Suprapubic skin (tissue), 4 donors: ENCODE data around the gene ROBO2. TPM values are rescaled to one million over a fixed set of nuclear protein-coding genes. Genes with fewer than 3 reads are reported as not detected.

ENCODE experiments used
- DNase-seq, 2 donors: peaks; one replicate each; pipeline ENCODE4 v3.0.0-alpha.2; 2019; ENCODE audit warnings: low spot score in 2 of 2
- H3K27ac ChIP-seq: fragments of 200-600 bp; sonication (generic); one replicate; pipeline ENCODE4 v1.5.1; 2019
- H3K27me3 ChIP-seq: fragments of 200-600 bp; sonication (generic); one replicate; pipeline ENCODE4 v1.5.1; 2019
- H3K36me3 ChIP-seq: fragments of 200-600 bp; sonication (generic); one replicate; pipeline ENCODE4 v1.5.1; 2019
- H3K4me1 ChIP-seq: fragments of 200-600 bp; sonication (generic); one replicate; pipeline ENCODE4 v1.5.1; 2019
- H3K4me3 ChIP-seq: fragments of 200-600 bp; sonication (generic); one replicate; pipeline ENCODE4 v1.5.1; 2019; ENCODE audit warnings: mild to moderate bottlenecking
- H3K9me3 ChIP-seq: fragments of 200-600 bp; sonication (generic); one replicate; pipeline ENCODE4 v1.5.1; 2019
- CTCF ChIP-seq, 2 donors: fragments of 200-600 bp in 1 of 2; fragments of 450-650 bp in 1 of 2; sonication (generic) in 1 of 2; IDR thresholded peaks; one replicate each; pipeline ENCODE4 v1.5.1; 2016 to 2019; ENCODE audit warnings: antibody characterized with exemption in 2 of 2, mild to moderate bottlenecking in 1 of 2, moderate library complexity in 1 of 2
- EP300 ChIP-seq: sonication (generic); formaldehyde crosslinking; IDR thresholded peaks from one replicate; pipeline ENCODE4 v1.6.1; 2017; ENCODE audit warnings: antibody characterized with exemption
- POLR2A ChIP-seq, 2 donors: fragments of 450-650 bp; IDR thresholded peaks; one replicate each; pipeline ENCODE4 v1.6.1; 2017; ENCODE audit warnings: antibody characterized with exemption in 2 of 2, mild to moderate bottlenecking in 2 of 2, moderate library complexity in 2 of 2
- POLR2AphosphoS5 ChIP-seq, 3 donors: sonication (generic); formaldehyde crosslinking; IDR thresholded peaks; one replicate each; pipeline ENCODE4 v1.6.1; 2017; ENCODE audit warnings: antibody characterized with exemption in 3 of 3
- WGBS: methylation state at CpG from one replicate; pipeline ENCODE4 v1.1.5; 2018; 5-methylcytosine and 5-hydroxymethylcytosine counted together
- total RNA-seq, 4 donors: library from RNA; depleted of rRNA; stranded (reverse); fragments of >200 nt; gene quantifications; one replicate each; pipeline ENCODE4 v1.1.0, GENCODE V29; 2016

Gene ROBO2
- total RNA-seq, 4 donors from 2014 or later = 0.95 to 6.7 (median 2.2) TPM

- no peaks in the 10 kb centered on the region for H3K4me1 ChIP-seq
- H3K27ac ChIP-seq = no peak overlapping the region
- no peak for DNase-seq
- WGBS = 34% methylated on average over 2 of the region's 2 CpGs
- TF ChIP-seq CTCF (IDR thresholded peaks at IDR 0.05) = no peak
- no peak for TF ChIP-seq EP300
- TF ChIP-seq POLR2A (IDR thresholded peaks at IDR 0.05) = no peak
- TF ChIP-seq POLR2AphosphoS5 (IDR thresholded peaks at IDR 0.05) = no peak
- H3K27me3 ChIP-seq = no peaks in the 10 kb centered on the region
- no peaks in the 10 kb centered on the region for H3K9me3 ChIP-seq
- H3K36me3 ChIP-seq = no peaks in the 10 kb centered on the region
- no peak overlapping the region for H3K4me3 ChIP-seq
Observed at GRCh38 chr3:77648214-77648613, 608.3 kb downstream of the ROBO2 start.

- H3K27ac ChIP-seq = no peak overlapping the region
- no peaks in the 10 kb centered on the region for H3K4me1 ChIP-seq
- TF ChIP-seq POLR2AphosphoS5 (IDR thresholded peaks at IDR 0.05) = no peak
- no peaks in the 10 kb centered on the region for H3K27me3 ChIP-seq
- H3K36me3 ChIP-seq = no peaks in the 10 kb centered on the region
- 67% methylated on average over 4 of the region's 4 CpGs for WGBS
- H3K4me3 ChIP-seq = no peak overlapping the region
- no peak for DNase-seq
- H3K9me3 ChIP-seq = no peaks in the 10 kb centered on the region
Observed at GRCh38 chr3:77648664-77649063, 608.8 kb downstream of the ROBO2 start.

GRCh38 chr3:77652624-77653023 is 612.7 kb downstream of the ROBO2 start:
- no peak overlapping the region for H3K4me3 ChIP-seq
- H3K9me3 ChIP-seq = no peaks in the 10 kb centered on the region
- DNase-seq = no peak
- H3K4me1 ChIP-seq = no peaks in the 10 kb centered on the region
- TF ChIP-seq CTCF (IDR thresholded peaks at IDR 0.05) = no peak
- no peak for TF ChIP-seq EP300
- no peak for TF ChIP-seq POLR2AphosphoS5 (IDR thresholded peaks at IDR 0.05)
- no peak for TF ChIP-seq POLR2A (IDR thresholded peaks at IDR 0.05)
- no peaks in the 10 kb centered on the region for H3K27me3 ChIP-seq
- H3K36me3 ChIP-seq = no peaks in the 10 kb centered on the region
- H3K27ac ChIP-seq = no peak overlapping the region

GRCh38 chr3:77655396-77655795 is 615.5 kb downstream of the ROBO2 start:
- Histone ChIP-seq H3K27ac (no peak overlapping the region), H3K9me3 (no peaks in the 10 kb centered on the region), H3K4me3 (no peak overlapping the region), H3K27me3 (no peaks in the 10 kb centered on the region), H3K36me3 (no peaks in the 10 kb centered on the region), H3K4me1 (no peaks in the 10 kb centered on the region)
- TF ChIP-seq POLR2A (IDR thresholded peaks at IDR 0.05) = no peak
- no peak for TF ChIP-seq CTCF (IDR thresholded peaks at IDR 0.05)
- no peak for TF ChIP-seq POLR2AphosphoS5 (IDR thresholded peaks at IDR 0.05)
- no peak for TF ChIP-seq EP300
- DNase-seq = no peak
- WGBS = 64% methylated on average over 1 of the region's 1 CpG

GRCh38 chr3:77660718-77661117 is 620.8 kb downstream of the ROBO2 start:
- no peak for TF ChIP-seq EP300
- no peak for TF ChIP-seq POLR2AphosphoS5 (IDR thresholded peaks at IDR 0.05)
- TF ChIP-seq POLR2A (IDR thresholded peaks at IDR 0.05) = no peak
- TF ChIP-seq CTCF (IDR thresholded peaks at IDR 0.05) = no peak
- H3K4me1 ChIP-seq = no peaks in the 10 kb centered on the region
- 92% methylated on average over 3 of the region's 3 CpGs for WGBS
- no peaks in the 10 kb centered on the region for H3K9me3 ChIP-seq
- H3K36me3 ChIP-seq = no peaks in the 10 kb centered on the region
- H3K4me3 ChIP-seq = no peak overlapping the region
- H3K27ac ChIP-seq = no peak overlapping the region
- DNase-seq = no peak
- H3K27me3 ChIP-seq = no peaks in the 10 kb centered on the region

GRCh38 chr3:77667901-77668300 is 628.0 kb downstream of the ROBO2 start:
- no peak overlapping the region for H3K27ac ChIP-seq
- WGBS = 43% methylated on average over 1 of the region's 1 CpG
- H3K36me3 ChIP-seq = no peaks in the 10 kb centered on the region
- H3K4me3 ChIP-seq = no peak overlapping the region
- TF ChIP-seq EP300 = no peak
- no peak for TF ChIP-seq CTCF (IDR thresholded peaks at IDR 0.05)
- no peak for TF ChIP-seq POLR2AphosphoS5 (IDR thresholded peaks at IDR 0.05)
- no peak for TF ChIP-seq POLR2A (IDR thresholded peaks at IDR 0.05)
- no peaks in the 10 kb centered on the region for H3K27me3 ChIP-seq
- no peaks in the 10 kb centered on the region for H3K9me3 ChIP-seq
- DNase-seq = no peak
- H3K4me1 ChIP-seq = no peaks in the 10 kb centered on the region
